IMR-90 (cell line): ENCODE results near the gene ENAH. TPM values are rescaled to one million over a fixed set of nuclear protein-coding genes. Genes with fewer than 3 reads are reported as not detected.

Source experiments
- BHLHE40 ChIP-seq: fragments of 150-350 bp; IDR thresholded peaks from 2 replicates; pipeline ENCODE4 v1.6.1; 2016; ENCODE audit warnings: mild to moderate bottlenecking, low read depth, low read length
- CEBPB ChIP-seq: IDR thresholded peaks from 2 replicates; pipeline ENCODE4 v1.6.1; 2012; ENCODE audit warnings: low read depth, low read length, improper control_type of control experiment
- RAD21 ChIP-seq: IDR thresholded peaks from 2 replicates; pipeline ENCODE4 v1.6.1; 2012; ENCODE audit warnings: low read length, improper control_type of control experiment
- USF2 ChIP-seq: fragments of 150-350 bp; IDR thresholded peaks from 2 replicates; pipeline ENCODE4 v1.6.1; 2017; ENCODE audit warnings: mild to moderate bottlenecking, antibody characterized with exemption, low read length, low read depth
- polyA plus RNA-seq, 3 experiments: library from polyadenylated mRNA; depleted of rRNA; stranded (reverse); fragments of >200 nt; gene quantifications; 2 replicates each; pipeline ENCODE4 v1.2.3, GENCODE V29; 2012; ENCODE audit warnings: low replicate concordance in 1 of 3
- total RNA-seq: library from RNA; depleted of rRNA; stranded (reverse); fragments of >200 nt; gene quantifications from 2 replicates; pipeline ENCODE4 v1.2.3, GENCODE V29; 2012

Gene ENAH
- total and polyA plus RNA-seq, 2 of the 4 experiments (the other 2 are of a cell fraction), result 61.3 to 86.9 TPM

DNA sequence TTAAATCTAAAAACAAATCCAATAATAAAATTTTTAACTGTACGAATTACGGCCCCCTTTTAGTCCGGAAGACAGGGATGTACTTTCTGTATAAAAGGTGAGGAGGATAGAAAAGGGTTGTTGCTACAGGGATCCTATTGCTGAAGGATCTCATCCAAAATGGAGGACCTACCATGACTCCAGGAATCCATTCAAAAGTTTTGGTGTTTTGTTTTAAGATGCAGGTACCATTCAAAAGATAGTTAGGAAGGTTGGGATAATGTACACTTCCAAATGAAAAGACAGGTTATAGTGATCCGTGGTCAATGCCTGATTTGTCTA, 1.3 kb upstream of the ENAH start (continued):
- TF ChIP-seq RAD21 (no peak), CEBPB (no peak), BHLHE40 (no peak), USF2 (no peak)
